NCI-H82 treated with DMSO at 0.1 percent for 48 hours (cell line): ENCODE measurements around the gene PGM2L1.
"Not testable (repeated sequence)": the region's sequence is repeated elsewhere in the genome, so short reads cannot be mapped to it uniquely, and the experiment has no call there.

Experiments used
- DNase-seq: peaks from one replicate; lab custom pipeline; 2025; ENCODE audit not compliant: unreplicated experiment; lab: John Stamatoyannopoulos, UW

The PGM2L1 gene

DNA sequence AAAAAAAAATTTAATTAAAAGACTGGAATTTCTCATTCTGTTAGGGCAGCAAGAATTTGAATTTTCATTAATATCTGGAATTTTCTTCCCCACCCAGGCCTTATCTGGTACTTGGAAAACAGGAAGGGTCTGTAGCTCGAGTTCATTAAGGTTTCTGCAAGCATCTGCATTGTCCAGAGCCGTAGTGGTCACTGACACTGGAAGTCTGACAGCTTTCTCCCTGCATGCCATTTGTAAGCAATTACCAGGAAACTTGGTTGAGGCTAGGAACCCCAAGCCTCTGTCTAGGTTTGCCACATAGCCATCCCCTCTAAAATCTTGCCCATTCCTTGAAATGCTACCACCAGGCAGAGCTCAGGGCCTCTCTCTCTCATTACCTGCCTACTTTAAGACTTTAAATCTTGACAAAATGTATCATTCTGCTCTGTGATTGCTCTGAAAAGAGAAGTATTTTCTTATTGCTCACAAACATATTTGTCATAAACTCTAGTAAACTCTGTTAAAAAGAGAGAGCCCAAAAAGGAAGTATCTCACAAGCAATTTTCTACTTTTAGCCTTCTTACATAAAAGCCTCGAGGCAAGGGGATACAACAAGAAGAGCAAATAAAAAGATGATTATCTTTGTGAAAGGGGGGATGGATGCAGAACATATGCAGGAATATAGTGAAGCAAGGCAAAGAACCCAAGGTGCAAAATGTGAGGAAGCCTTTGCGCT, 5.5 kb upstream of the PGM2L1 start:
- no peak for DNase-seq

- no peak for DNase-seq
These were observed 2.4 kb upstream of the PGM2L1 start for GRCh38 chr11:74400606-74401005.

DNA sequence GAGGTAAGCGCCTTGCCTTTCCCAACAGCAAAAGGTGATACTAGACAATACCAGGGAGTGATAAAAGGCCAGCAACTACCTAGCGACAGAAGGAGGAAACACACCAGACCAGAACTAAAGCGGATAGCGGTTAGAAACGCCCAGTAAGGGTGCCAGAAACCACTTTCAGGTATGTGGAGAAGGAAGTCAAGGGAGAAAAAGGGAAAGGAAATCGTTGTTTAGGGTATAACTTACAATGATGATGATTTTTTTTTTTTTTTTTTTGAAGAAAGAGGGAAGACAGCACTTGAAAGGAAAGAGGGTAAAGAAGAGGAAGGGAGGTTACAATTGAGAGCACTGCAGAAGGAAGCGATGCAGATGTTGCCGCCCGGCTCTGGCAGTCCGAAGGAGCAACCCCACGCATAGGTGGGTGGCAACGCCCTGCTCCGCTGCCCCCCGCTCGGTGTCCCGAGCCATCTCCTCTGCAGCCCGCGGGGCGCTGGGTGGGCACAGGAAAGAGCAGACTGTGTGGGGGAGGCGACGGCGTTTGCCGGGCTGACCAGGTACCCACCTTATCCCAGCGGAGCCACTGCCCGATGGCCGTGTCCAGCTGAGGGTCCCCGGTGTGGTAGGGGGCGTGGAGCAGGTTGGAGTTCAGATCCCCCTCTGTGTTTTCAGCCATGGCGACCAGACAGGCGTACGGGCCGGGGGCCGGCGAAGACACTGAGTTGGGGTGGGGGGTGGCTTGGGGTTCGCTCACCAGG, 561 bp downstream of the PGM2L1 start:
- DNase-seq: peak; percentile 34

- no peak for DNase-seq
These were observed 6.0 kb downstream of the PGM2L1 start for GRCh38 chr11:74392256-74392655.

GRCh38 chr11:74391193-74391592, 7.0 kb downstream of the PGM2L1 start:
- DNase-seq: no peak

GRCh38 chr11:74390697-74391096, 7.5 kb downstream of the PGM2L1 start:
- no peak for DNase-seq

GRCh38 chr11:74388678-74389327, 9.4 kb downstream of the PGM2L1 start:
- peak; percentile 23 for DNase-seq

DNA sequence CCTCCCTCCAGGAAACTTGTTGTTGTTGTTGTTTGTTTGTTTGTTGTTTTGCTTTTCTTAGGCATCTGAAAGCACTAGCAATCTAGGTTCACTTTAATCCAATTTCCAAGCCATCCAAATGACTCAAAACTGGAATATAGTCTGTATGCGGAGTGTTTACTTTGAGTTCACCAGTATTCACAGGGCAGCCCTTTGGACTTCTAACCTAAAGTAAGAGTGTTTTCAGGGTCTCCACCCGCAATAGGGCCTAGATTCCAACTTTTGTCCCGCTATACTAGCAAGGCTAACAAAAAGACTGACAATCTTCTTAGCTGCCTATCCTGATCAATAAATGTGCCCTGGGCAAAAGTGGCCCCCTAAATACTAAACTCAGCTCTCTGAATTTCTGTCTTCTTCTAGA, 13.6 kb downstream of the PGM2L1 start:
- DNase-seq: no peak

- DNase-seq: peak; percentile 5
These were observed 17.3 kb downstream of the PGM2L1 start for GRCh38 chr11:74380746-74381439.

DNA sequence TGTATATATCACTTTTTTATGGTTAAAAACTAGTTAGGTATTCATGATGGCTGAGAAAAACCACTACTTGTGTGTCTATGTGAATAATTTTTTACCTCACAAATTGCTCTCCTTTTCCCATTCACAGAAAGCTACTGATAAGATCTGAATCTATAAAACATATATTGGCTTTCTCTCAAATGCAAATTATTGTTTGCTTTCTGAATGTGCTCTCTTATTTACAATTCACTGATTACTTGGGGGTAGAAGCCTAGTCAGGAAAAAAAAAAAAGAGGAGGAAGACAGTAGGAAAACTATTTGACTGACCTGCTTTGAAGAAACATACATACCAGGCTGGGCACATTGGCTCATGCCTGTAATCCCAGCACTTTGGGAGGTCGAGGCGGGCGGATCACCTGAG, 20.5 kb downstream of the PGM2L1 start:
- DNase-seq: no peak

GRCh38 chr11:74373382-74373781, 24.9 kb downstream of the PGM2L1 start:
- no peak for DNase-seq

- no peak for DNase-seq
These were observed 26.8 kb downstream of the PGM2L1 start for GRCh38 chr11:74371269-74372052.

- DNase-seq: no peak
These were observed 28.1 kb downstream of the PGM2L1 start for GRCh38 chr11:74370123-74370522.

- no peak for DNase-seq
These were observed 30.4 kb downstream of the PGM2L1 start for GRCh38 chr11:74367881-74368280.

- DNase-seq: no peak
These were observed 31.7 kb downstream of the PGM2L1 start for GRCh38 chr11:74366576-74366975.

- DNase-seq: not testable (repeated sequence)
These were observed 32.4 kb downstream of the PGM2L1 start for GRCh38 chr11:74365805-74366204.

DNA sequence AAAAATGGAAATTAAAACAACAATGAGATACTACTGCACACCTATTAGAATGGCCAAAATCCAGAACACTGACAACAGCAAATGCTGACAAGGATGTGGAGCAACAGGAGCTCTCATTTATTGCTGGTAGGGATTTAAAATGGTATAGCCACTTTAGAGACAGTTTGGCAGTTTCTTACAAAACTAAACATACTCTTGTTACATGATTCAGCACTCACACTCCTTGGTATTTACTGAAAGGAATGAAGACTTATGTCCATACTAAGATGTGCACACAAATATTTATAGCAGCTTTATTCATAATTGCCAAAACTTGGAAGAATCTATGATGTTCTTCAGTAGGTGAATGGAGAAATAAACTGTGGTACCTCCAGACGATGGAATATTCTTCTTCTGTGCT, 40.8 kb downstream of the PGM2L1 start:
- no peak for DNase-seq

DNA sequence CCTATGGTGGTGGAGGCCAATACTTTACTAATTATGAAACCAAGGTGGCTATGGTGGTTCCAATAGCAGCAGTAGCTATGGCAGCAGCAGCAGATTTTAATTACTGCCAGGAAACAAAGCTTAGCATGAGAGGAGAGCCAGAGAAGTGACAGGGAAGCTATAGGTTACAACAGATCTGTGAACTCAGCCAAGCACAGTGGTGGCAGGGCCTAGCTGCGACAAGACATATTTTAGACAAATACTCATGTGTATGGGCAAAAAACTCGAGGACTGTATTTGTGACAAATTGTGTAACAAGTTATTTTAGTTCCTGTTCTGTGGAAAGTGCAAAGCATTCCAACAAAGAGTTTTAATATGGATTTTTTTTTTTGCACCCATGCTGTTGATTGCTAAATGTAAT, 42.6 kb downstream of the PGM2L1 start:
- no peak for DNase-seq

DNA sequence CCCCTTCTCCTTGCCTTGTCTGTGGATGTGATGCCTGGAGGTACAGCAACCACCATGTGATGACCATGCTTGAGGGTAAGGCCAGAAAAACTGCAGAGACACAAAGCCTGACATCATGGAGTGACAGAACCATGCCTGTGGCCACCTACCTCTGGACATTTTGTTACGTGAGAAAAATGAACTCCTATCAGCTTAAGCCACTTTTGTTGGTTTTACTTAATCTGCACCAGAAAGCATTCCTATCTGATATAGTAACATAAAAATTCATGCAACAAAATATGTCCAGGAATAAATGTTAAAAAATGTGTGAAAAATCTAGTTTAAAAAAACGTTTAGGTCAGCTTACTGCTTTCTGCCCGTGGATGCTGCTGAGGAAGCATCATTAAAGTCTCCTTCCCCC, 44.2 kb downstream of the PGM2L1 start:
- no peak for DNase-seq

DNA sequence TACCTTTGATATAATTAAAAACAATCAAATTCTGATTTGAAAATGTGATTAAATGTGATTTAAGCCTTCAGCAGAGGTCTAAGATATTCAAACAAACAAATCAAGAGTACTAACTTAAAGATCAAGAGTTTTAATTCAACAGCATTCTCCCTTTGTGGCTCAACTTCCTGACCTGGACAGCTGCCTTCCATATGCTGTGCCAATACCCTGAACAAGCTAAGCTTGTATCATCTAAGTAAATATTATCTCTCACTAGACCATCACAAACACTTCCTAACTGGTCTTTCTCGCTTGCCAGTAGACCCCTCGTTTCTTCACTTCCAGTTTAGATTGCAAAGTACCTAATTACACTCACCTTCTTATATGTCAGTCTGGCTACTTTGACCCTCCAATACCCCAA, 50.9 kb downstream of the PGM2L1 start:
- DNase-seq: no peak

GRCh38 chr11:74345420-74345819, 52.8 kb downstream of the PGM2L1 start:
- no peak for DNase-seq
